Testis (tissue), 2 donors: ENCODE results near the gene WNK2.

Experiments
- POLR2A ChIP-seq: fragments of 450-650 bp; IDR thresholded peaks from one replicate; pipeline ENCODE4 v1.6.1; 2017; ENCODE audit warnings: antibody characterized with exemption, mild to moderate bottlenecking, moderate library complexity
- TF ChIP-seq, protein P1 (sequence below), 3 experiments: fragments of 450-650 bp in 2 of 3; fragments of 200-600 bp in 1 of 3; sonication (generic) in 1 of 3; IDR thresholded peaks; one replicate each; pipeline ENCODE4 v1.5.1; 2016 to 2019; ENCODE audit warnings: antibody characterized with exemption in 3 of 3, mild to moderate bottlenecking in 2 of 3, moderate library complexity in 1 of 3

DNA sequence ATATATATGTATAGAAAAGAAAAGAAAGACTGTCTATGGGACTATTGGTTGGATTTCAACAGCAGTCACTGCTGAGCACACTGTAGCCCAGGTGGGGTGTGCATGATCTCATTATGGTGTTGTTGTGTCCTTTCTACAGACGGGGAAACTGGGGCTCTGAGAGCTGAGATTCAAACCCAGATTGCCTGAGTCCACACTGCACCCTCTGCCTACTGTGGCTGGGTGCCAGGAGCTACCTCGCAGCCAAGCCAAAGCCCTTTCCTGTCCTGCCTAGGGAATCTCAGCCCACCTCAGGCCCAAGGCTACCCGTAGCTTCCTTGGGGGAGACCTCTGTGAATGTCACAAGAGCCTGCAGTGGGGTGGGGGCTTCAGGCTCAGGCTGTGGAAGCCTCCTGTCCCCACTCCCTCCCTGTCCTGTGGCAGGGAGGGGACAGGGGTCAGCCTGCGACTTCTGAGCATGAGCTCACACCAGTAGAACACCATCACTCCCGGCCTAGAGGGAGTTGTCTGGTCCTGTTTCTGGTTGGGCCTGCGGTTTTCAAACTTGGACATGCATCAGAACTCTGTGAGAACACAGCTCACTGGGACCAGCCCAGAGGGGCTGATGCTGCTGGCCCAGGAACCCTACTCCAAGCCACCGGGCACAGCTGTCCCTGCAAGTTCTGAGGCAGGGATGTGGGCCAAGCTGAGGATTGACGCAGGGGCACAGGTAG lies 42.0 kb upstream of the WNK2 start:
- TF ChIP-seq, protein P1, sequence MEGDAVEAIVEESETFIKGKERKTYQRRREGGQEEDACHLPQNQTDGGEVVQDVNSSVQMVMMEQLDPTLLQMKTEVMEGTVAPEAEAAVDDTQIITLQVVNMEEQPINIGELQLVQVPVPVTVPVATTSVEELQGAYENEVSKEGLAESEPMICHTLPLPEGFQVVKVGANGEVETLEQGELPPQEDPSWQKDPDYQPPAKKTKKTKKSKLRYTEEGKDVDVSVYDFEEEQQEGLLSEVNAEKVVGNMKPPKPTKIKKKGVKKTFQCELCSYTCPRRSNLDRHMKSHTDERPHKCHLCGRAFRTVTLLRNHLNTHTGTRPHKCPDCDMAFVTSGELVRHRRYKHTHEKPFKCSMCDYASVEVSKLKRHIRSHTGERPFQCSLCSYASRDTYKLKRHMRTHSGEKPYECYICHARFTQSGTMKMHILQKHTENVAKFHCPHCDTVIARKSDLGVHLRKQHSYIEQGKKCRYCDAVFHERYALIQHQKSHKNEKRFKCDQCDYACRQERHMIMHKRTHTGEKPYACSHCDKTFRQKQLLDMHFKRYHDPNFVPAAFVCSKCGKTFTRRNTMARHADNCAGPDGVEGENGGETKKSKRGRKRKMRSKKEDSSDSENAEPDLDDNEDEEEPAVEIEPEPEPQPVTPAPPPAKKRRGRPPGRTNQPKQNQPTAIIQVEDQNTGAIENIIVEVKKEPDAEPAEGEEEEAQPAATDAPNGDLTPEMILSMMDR (IDR thresholded peaks at IDR 0.05): no peak
- no peak for TF ChIP-seq POLR2A
